DOHH2 (cell line): ENCODE measurements around the gene HGF.

ENCODE experiments used
- EZH2phosphoT487 ChIP-seq: fragments of 200-600 bp; sonication (generic); IDR thresholded peaks from 2 replicates; pipeline ENCODE4 v1.6.1; 2017; ENCODE audit warnings: borderline replicate concordance, mild to moderate bottlenecking, antibody characterized with exemption, low read length, moderate library complexity, mixed read lengths
- TF ChIP-seq, protein P1 (sequence below): fragments of 200-600 bp; sonication (generic); IDR thresholded peaks from one replicate; pipeline ENCODE4 v1.5.1; 2014; ENCODE audit warnings: antibody characterized with exemption, mild to moderate bottlenecking, low read depth, low read length; ENCODE audit not compliant: poor library complexity, severe bottlenecking

DNA sequence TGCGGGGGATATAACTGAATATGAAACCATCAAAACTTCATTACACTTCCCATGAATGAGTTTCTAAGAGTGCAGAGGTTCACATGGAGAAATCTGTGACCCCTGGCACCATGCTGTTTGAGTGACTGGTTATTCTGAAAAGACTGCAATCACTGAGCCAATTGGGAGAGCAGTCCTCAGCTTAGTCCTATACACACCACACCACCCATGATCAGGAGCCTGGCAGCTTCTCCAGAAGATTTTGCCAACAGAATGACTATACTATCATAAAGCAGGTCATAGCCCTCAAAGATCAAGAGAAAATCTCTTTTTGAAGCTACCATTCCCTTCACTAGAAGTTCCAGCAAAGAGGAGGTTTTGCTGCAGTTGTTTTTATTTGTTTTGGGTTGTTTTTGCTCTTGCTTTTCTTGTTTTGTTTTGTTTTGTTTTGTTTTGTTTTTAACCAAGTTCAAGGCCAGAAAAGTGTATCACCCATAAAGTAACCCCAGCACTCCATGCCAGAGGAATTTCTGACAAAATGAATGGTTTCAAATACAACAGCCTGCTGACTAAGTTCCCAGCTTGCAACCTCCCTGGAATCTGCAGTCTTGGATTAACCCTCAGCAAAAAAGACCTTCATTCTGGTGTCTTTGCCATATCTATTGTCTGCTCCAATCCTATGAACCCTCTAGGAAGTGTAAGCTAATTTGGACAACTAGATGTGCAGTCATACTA is 19.7 kb upstream of the HGF start:
- TF ChIP-seq, protein P1, sequence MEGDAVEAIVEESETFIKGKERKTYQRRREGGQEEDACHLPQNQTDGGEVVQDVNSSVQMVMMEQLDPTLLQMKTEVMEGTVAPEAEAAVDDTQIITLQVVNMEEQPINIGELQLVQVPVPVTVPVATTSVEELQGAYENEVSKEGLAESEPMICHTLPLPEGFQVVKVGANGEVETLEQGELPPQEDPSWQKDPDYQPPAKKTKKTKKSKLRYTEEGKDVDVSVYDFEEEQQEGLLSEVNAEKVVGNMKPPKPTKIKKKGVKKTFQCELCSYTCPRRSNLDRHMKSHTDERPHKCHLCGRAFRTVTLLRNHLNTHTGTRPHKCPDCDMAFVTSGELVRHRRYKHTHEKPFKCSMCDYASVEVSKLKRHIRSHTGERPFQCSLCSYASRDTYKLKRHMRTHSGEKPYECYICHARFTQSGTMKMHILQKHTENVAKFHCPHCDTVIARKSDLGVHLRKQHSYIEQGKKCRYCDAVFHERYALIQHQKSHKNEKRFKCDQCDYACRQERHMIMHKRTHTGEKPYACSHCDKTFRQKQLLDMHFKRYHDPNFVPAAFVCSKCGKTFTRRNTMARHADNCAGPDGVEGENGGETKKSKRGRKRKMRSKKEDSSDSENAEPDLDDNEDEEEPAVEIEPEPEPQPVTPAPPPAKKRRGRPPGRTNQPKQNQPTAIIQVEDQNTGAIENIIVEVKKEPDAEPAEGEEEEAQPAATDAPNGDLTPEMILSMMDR, result no peak
- no peak for TF ChIP-seq EZH2phosphoT487
